ENCODE measurements around the gene SVEP1.

GRCh38 chr9:110487196-110487595 is 92.3 kb downstream of the SVEP1 start:
- TF ChIP-seq, protein P1, sequence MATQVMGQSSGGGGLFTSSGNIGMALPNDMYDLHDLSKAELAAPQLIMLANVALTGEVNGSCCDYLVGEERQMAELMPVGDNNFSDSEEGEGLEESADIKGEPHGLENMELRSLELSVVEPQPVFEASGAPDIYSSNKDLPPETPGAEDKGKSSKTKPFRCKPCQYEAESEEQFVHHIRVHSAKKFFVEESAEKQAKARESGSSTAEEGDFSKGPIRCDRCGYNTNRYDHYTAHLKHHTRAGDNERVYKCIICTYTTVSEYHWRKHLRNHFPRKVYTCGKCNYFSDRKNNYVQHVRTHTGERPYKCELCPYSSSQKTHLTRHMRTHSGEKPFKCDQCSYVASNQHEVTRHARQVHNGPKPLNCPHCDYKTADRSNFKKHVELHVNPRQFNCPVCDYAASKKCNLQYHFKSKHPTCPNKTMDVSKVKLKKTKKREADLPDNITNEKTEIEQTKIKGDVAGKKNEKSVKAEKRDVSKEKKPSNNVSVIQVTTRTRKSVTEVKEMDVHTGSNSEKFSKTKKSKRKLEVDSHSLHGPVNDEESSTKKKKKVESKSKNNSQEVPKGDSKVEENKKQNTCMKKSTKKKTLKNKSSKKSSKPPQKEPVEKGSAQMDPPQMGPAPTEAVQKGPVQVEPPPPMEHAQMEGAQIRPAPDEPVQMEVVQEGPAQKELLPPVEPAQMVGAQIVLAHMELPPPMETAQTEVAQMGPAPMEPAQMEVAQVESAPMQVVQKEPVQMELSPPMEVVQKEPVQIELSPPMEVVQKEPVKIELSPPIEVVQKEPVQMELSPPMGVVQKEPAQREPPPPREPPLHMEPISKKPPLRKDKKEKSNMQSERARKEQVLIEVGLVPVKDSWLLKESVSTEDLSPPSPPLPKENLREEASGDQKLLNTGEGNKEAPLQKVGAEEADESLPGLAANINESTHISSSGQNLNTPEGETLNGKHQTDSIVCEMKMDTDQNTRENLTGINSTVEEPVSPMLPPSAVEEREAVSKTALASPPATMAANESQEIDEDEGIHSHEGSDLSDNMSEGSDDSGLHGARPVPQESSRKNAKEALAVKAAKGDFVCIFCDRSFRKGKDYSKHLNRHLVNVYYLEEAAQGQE (IDR thresholded peaks at IDR 0.05; ENCODE audit: insufficient read depth in 1 of 2, low read depth in 2 of 2, low read length in 2 of 2), result no peak
- no peak for TF ChIP-seq POLR2AphosphoS5 (IDR thresholded peaks at IDR 0.05; ENCODE audit: low read depth, low read length)
- no peak for TF ChIP-seq TAF1 (IDR thresholded peaks at IDR 0.05; ENCODE audit: borderline replicate concordance, insufficient read depth, low read length)
